GM12878 (cell line): Measurements from ENCODE around the gene SIAH2. TPM values are rescaled to one million over a fixed set of nuclear protein-coding genes. Genes with fewer than 3 reads are reported as not detected.
A peak's percentile ranks its signal among the peaks of the same experiment; 100 is the strongest.

Experiments
- HDAC6 ChIP-seq: fragments of 200-600 bp; sonication (generic); IDR thresholded peaks from one replicate; pipeline ENCODE4 v1.8.0; 2017; ENCODE audit warnings: antibody characterized with exemption; ENCODE audit not compliant: unreplicated experiment
- RBBP5 ChIP-seq: fragments of 200-600 bp; sonication (generic); conservative IDR thresholded peaks from 2 replicates; pipeline ENCODE4 v1.6.1; 2016
- SMARCA5 ChIP-seq: fragments of 450-650 bp; IDR thresholded peaks from 2 replicates; pipeline ENCODE4 v1.6.1; 2017; ENCODE audit warnings: mild to moderate bottlenecking
- SMC3 ChIP-seq: IDR thresholded peaks from 2 replicates; pipeline ENCODE4 v1.6.1; 2011; ENCODE audit warnings: low read length, improper control_type of control experiment, borderline replicate concordance
- SP1 ChIP-seq: IDR thresholded peaks from one replicate; pipeline ENCODE4 v1.6.1; 2011; ENCODE audit warnings: low read depth, low read length
- SPI1 ChIP-seq: IDR thresholded peaks from 2 replicates; pipeline ENCODE4 v1.6.1; 2011; ENCODE audit warnings: low read depth, mild to moderate bottlenecking, low read length, moderate library complexity, borderline replicate concordance; ENCODE audit not compliant: insufficient read depth
- polyA plus RNA-seq, 11 experiments: library from polyadenylated mRNA; depleted of rRNA in 4 of 11; unstranded in 6 of 11; stranded (reverse) in 5 of 11; fragments of >200 nt; fragmentation: Nextera tagmentation in 4 of 11; fragmentation: Illumina TruSeq in 1 of 11; extraction: Ambion mirVana in 4 of 11; extraction: Trizol in 1 of 11; gene quantifications; 1 replicate in 1 of 11; 2 replicates in 10 of 11; pipeline versions ENCODE4 v1.2.1 to v1.2.3, GENCODE V29; 2011 to 2016; ENCODE audit warnings: inconsistent platforms in 2 of 11, missing spikeins in 2 of 11, low read depth in 1 of 11
- total RNA-seq, 4 experiments: library from RNA; depleted of rRNA in 3 of 4; stranded (reverse); fragments of >200 nt in 3 of 4; fragmentation: Illumina TruSeq in 1 of 4; extraction: Trizol in 1 of 4; gene quantifications; 2 replicates each; pipeline versions ENCODE4 v1.2.1 to v1.2.3, GENCODE V29; 2013 to 2021
- TF ChIP-seq, protein P1 (sequence below), 3 experiments: IDR thresholded peaks in 2 of 3; conservative IDR thresholded peaks in 1 of 3; 2 replicates each; pipeline ENCODE4 v1.5.1; 2011; ENCODE audit warnings: low read depth in 3 of 3, low read length in 3 of 3, mild to moderate bottlenecking in 3 of 3, control low read depth in 2 of 3, moderate library complexity in 2 of 3, inconsistent platforms in 1 of 3, mixed read lengths in 1 of 3; ENCODE audit not compliant: control insufficient read depth in 2 of 3, insufficient read depth in 1 of 3; ENCODE audit errors: extremely low read depth in 1 of 3
- TF ChIP-seq, protein P2 (sequence below): fragments of 450-650 bp; IDR thresholded peaks from 2 replicates; pipeline ENCODE4 v1.6.1; 2016; ENCODE audit warnings: mild to moderate bottlenecking
- TF ChIP-seq, protein P3 (sequence below): fragments of 450-650 bp; IDR thresholded peaks from 2 replicates; pipeline ENCODE4 v1.6.1; 2017; ENCODE audit warnings: mild to moderate bottlenecking, low read depth, inconsistent platforms; ENCODE audit not compliant: poor library complexity, severe bottlenecking

The SIAH2 gene
- total and polyA plus RNA-seq, 10 of the 15 experiments (the other 5 are each of a cell fraction or from before 2014, with no cell fraction given): 3.3 to 51.5 (median 29.7) TPM

DNA sequence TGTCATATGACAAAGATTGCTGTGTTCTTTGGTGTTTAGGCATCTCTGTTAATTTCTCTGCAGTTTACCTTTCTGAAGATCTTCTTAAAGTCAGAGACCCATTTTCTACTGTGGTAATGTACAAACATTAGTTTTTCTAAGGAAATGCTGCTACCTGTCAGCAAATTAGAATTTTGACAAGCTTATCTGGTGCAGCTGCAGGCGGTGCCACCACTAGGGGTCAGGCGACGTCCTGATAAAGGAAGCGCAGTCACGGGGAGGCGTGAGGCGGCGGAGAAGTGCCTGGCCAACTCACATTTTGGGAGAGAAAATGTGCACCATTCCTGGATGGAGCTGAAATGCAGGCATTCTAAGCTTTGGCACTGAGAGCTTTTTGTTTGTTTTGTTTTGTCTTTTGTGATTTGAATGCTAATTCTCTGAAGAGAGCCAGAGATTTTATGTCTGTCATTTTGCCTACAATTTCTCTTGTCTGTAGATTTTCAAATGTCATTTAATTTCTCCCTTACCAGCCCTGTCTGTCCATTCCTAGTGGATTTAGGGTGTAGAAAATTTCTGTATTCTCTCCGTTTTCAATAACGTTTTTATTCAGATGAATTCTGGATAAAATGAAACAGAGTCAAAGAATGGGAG, 24.9 kb upstream of the SIAH2 start (continued):
- TF ChIP-seq, protein P1, sequence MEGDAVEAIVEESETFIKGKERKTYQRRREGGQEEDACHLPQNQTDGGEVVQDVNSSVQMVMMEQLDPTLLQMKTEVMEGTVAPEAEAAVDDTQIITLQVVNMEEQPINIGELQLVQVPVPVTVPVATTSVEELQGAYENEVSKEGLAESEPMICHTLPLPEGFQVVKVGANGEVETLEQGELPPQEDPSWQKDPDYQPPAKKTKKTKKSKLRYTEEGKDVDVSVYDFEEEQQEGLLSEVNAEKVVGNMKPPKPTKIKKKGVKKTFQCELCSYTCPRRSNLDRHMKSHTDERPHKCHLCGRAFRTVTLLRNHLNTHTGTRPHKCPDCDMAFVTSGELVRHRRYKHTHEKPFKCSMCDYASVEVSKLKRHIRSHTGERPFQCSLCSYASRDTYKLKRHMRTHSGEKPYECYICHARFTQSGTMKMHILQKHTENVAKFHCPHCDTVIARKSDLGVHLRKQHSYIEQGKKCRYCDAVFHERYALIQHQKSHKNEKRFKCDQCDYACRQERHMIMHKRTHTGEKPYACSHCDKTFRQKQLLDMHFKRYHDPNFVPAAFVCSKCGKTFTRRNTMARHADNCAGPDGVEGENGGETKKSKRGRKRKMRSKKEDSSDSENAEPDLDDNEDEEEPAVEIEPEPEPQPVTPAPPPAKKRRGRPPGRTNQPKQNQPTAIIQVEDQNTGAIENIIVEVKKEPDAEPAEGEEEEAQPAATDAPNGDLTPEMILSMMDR (IDR thresholded peaks at IDR 0.05 in 2 of 3, conservative IDR thresholded peaks at IDR 0.05 in 1 of 3; ENCODE audit: control insufficient read depth in 2 of 3, extremely low read depth in 1 of 3, insufficient read depth in 1 of 3, low read depth in 3 of 3, low read length in 3 of 3): peak; percentile 94 to 98 (median 97); a peak in 5 of 6 replicates
- TF ChIP-seq RBBP5 (no peak), SMC3 (peak; percentile 83), SPI1 (peak; percentile 8; the same call in 1 of the 2 replicates), SMARCA5 (peak; percentile 42; the same call in 1 of the 2 replicates), SP1 (no peak), HDAC6 (no peak)
- TF ChIP-seq, protein P2, sequence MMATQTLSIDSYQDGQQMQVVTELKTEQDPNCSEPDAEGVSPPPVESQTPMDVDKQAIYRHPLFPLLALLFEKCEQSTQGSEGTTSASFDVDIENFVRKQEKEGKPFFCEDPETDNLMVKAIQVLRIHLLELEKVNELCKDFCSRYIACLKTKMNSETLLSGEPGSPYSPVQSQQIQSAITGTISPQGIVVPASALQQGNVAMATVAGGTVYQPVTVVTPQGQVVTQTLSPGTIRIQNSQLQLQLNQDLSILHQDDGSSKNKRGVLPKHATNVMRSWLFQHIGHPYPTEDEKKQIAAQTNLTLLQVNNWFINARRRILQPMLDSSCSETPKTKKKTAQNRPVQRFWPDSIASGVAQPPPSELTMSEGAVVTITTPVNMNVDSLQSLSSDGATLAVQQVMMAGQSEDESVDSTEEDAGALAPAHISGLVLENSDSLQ: peak; percentile 36; the same call in 1 of the 2 replicates
- TF ChIP-seq, protein P3, sequence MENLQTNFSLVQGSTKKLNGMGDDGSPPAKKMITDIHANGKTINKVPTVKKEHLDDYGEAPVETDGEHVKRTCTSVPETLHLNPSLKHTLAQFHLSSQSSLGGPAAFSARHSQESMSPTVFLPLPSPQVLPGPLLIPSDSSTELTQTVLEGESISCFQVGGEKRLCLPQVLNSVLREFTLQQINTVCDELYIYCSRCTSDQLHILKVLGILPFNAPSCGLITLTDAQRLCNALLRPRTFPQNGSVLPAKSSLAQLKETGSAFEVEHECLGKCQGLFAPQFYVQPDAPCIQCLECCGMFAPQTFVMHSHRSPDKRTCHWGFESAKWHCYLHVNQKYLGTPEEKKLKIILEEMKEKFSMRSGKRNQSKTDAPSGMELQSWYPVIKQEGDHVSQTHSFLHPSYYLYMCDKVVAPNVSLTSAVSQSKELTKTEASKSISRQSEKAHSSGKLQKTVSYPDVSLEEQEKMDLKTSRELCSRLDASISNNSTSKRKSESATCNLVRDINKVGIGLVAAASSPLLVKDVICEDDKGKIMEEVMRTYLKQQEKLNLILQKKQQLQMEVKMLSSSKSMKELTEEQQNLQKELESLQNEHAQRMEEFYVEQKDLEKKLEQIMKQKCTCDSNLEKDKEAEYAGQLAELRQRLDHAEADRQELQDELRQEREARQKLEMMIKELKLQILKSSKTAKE: no peak
